Tibial nerve (tissue), 4 donors: ENCODE results near the gene BNIP5.
A peak's percentile ranks its signal among the peaks of the same experiment; 100 is the strongest.

Experiments used
- CTCF ChIP-seq, 5 experiments: fragments of 200-600 bp in 3 of 5; fragments of 450-650 bp in 2 of 5; sonication (generic) in 3 of 5; IDR thresholded peaks; one replicate each; pipeline ENCODE4 v1.5.1; 2016 to 2019; ENCODE audit warnings: antibody characterized with exemption in 5 of 5, mild to moderate bottlenecking in 3 of 5, moderate library complexity in 2 of 5
- EP300 ChIP-seq, 2 donors: sonication (generic); formaldehyde crosslinking; IDR thresholded peaks; one replicate each; pipeline ENCODE4 v1.6.1; 2017; ENCODE audit warnings: antibody characterized with exemption in 2 of 2, mild to moderate bottlenecking in 1 of 2
- POLR2A ChIP-seq, 2 donors: fragments of 450-650 bp; IDR thresholded peaks; one replicate each; pipeline ENCODE4 v1.6.1; 2017; ENCODE audit warnings: antibody characterized with exemption in 2 of 2, mild to moderate bottlenecking in 2 of 2, moderate library complexity in 2 of 2

GRCh38 chr6:36374972-36375371 is 38.3 kb upstream of the BNIP5 start:
- TF ChIP-seq CTCF (IDR thresholded peaks at IDR 0.05): no peak
- no peak for TF ChIP-seq POLR2A (IDR thresholded peaks at IDR 0.05)
- TF ChIP-seq EP300 (IDR thresholded peaks at IDR 0.05): peak in 1 of 2 donors; percentile 36
